Upper lobe of right lung (tissue), 1 donor: ENCODE data around the gene DNA2. TPM values are rescaled to one million over a fixed set of nuclear protein-coding genes. Genes with fewer than 3 reads are reported as not detected.
"Not testable (repeated sequence)": the region's sequence is repeated elsewhere in the genome, so short reads cannot be mapped to it uniquely, and the experiment has no call there.

Experiments used
- ATAC-seq: fragments of 200-7000 bp; cut with Tn5 transposase; one replicate; pipeline ENCODE4 v1.9.1; 2020; ENCODE audit warnings: mild to moderate bottlenecking, moderate library complexity
- DNase-seq: peaks from one replicate; pipeline ENCODE4 v3.0.0-alpha.2; 2020
- H3K27ac ChIP-seq: fragments of 200-600 bp; one replicate; pipeline ENCODE4 v1.8.0; 2022
- H3K27me3 ChIP-seq: fragments of 200-600 bp; one replicate; pipeline ENCODE4 v1.8.0; 2022; ENCODE audit warnings: mild to moderate bottlenecking
- H3K36me3 ChIP-seq: fragments of 200-600 bp; one replicate; pipeline ENCODE4 v1.8.0; 2022
- H3K4me1 ChIP-seq: fragments of 200-600 bp; one replicate; pipeline ENCODE4 v1.8.0; 2022
- H3K4me3 ChIP-seq: fragments of 200-600 bp; one replicate; pipeline ENCODE4 v1.8.0; 2022; ENCODE audit warnings: mild to moderate bottlenecking
- H3K9me3 ChIP-seq: fragments of 200-600 bp; one replicate; pipeline ENCODE4 v1.8.0; 2022
- intact Hi-C: fragments of 100-400 bp; cut with DNase I; formaldehyde crosslinking; loops from one replicate; pipeline ENCODE4 v1.11.0; 2022
- long read RNA-seq: library from polyadenylated mRNA; unstranded; transcript quantifications from one replicate; pipeline ENCODE4 v2.0.0, GENCODE V29; 2021
- total RNA-seq: library from RNA; stranded (reverse); fragmentation: NEBNext Ultra II Directional; extraction: Animal tissue kit (Norgen Biotek cat#: 25700); gene quantifications from one replicate; pipeline ENCODE4 v1.2.1, GENCODE V29; 2021
- TF ChIP-seq, protein P1 (sequence below): fragments of 200-600 bp; IDR thresholded peaks from one replicate; pipeline ENCODE4 v1.8.0; 2022; ENCODE audit warnings: antibody characterized with exemption
- donor health status: DM: no; HTN: yes; CAD: no; lungs with severe emphysema.

DNA2 gene, protein sequence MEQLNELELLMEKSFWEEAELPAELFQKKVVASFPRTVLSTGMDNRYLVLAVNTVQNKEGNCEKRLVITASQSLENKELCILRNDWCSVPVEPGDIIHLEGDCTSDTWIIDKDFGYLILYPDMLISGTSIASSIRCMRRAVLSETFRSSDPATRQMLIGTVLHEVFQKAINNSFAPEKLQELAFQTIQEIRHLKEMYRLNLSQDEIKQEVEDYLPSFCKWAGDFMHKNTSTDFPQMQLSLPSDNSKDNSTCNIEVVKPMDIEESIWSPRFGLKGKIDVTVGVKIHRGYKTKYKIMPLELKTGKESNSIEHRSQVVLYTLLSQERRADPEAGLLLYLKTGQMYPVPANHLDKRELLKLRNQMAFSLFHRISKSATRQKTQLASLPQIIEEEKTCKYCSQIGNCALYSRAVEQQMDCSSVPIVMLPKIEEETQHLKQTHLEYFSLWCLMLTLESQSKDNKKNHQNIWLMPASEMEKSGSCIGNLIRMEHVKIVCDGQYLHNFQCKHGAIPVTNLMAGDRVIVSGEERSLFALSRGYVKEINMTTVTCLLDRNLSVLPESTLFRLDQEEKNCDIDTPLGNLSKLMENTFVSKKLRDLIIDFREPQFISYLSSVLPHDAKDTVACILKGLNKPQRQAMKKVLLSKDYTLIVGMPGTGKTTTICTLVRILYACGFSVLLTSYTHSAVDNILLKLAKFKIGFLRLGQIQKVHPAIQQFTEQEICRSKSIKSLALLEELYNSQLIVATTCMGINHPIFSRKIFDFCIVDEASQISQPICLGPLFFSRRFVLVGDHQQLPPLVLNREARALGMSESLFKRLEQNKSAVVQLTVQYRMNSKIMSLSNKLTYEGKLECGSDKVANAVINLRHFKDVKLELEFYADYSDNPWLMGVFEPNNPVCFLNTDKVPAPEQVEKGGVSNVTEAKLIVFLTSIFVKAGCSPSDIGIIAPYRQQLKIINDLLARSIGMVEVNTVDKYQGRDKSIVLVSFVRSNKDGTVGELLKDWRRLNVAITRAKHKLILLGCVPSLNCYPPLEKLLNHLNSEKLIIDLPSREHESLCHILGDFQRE
- total RNA-seq, result 5.2 TPM
- long read RNA-seq, result 0 reads

DNA sequence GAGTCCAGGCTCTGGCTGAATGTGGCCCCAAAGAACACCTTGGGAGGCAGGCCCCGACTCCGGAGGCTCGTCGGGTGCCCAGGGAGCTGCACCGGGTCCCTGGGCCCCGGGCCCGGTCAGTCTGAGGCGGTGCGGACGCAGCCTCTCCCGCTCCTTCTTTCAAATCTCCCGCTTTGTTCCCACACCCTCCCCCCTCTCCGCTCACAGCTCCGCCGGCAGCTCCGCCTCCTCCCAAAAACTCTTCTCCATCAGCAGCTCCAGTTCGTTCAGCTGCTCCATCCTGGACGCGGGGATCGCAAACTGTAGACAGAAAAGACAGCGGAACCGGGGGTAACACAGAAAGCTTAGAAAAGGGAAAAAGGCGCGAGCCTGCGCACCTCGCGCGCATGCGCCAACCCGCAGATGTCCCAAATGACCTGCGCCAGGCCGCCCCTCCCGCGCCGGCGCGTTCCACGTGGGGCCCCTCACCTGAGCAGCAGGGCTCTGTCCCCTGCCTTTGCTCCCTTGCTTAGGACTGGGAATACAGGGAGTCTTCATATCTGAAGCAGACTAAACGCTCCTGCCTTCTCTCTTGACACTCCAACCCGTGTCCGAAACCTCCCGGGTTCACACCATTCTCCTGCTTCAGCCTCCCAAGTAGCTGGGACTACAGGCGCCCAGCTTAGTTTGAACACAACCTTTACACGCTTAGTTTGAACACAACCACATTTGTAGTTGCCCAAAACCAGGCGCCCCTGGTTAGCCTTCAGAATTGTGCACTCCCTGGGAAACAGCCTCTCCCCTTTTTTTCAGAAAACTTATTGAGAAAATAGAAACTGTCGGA lies at the start of gene DNA2:
TSS of gene DNA2 (minus strand) at position 388 of the 823 bp plus-strand sequence. CDS start at position 279, 109 bp downstream.
- Histone ChIP-seq H3K27me3 (no peaks in the 10 kb centered on the region), H3K36me3 (no peaks in the 10 kb centered on the region), H3K4me1 (peaks cover 11% of the 10 kb centered on the region), H3K27ac (peak within 1 kb of the TSS; percentile 17), H3K9me3 (no peaks in the 10 kb centered on the region), H3K4me3 (peak within 1 kb of the TSS; percentile 77)
- DNase-seq (peak; percentile 88), ATAC-seq (peak; percentile 91)
- intact Hi-C loops, result no loop called here
- TF ChIP-seq, protein P1, sequence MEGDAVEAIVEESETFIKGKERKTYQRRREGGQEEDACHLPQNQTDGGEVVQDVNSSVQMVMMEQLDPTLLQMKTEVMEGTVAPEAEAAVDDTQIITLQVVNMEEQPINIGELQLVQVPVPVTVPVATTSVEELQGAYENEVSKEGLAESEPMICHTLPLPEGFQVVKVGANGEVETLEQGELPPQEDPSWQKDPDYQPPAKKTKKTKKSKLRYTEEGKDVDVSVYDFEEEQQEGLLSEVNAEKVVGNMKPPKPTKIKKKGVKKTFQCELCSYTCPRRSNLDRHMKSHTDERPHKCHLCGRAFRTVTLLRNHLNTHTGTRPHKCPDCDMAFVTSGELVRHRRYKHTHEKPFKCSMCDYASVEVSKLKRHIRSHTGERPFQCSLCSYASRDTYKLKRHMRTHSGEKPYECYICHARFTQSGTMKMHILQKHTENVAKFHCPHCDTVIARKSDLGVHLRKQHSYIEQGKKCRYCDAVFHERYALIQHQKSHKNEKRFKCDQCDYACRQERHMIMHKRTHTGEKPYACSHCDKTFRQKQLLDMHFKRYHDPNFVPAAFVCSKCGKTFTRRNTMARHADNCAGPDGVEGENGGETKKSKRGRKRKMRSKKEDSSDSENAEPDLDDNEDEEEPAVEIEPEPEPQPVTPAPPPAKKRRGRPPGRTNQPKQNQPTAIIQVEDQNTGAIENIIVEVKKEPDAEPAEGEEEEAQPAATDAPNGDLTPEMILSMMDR, result no peak

DNA sequence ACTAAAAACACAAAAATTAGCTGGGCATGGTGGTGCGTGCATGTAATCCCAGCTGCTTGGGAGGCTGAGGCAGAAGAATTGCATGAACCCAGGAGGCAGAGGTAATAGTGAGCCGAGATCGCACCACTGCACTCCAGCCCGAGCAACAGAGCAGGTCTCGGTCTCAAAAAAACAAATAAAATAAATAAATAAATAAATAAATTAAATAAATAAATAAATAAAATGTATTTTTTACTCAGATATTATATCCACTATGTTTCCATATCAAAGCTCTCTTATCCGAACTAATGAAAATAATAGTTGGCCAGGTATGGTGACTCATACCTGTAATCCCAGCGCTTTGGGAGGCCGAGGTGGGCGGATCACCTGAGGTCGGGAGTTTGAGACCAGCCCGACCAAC lies 46.8 kb upstream of the DNA2 start:
- H3K27ac ChIP-seq, H3K4me1 ChIP-seq, H3K4me3 ChIP-seq, intact Hi-C loops, DNase-seq, H3K9me3 ChIP-seq, ATAC-seq, H3K27me3 ChIP-seq: not testable (repeated sequence)
- H3K36me3 ChIP-seq, result peaks cover 29% of the 10 kb centered on the region

DNA sequence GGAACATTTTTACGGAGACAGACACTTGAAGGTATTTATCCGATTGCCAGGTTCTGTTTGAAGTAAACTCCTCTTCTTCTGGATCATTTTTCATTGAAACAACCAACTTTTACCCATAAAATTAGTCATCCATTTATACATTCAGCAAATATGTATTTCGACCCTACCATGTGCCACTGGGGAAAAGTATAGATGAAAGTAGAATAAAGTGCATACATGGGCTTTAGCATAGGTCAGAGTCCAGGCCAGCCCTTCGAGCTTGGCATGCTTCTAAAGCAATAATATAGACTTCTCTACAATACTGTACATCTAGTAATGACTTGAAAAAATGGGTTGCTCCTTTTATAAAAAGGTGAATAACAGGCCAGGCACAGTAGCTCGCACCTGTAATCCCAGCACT lies 45.4 kb upstream of the DNA2 start:
- intact Hi-C loops, result no loop called here
- TF ChIP-seq, protein P1, result no peak
- no peak for ATAC-seq

DNA sequence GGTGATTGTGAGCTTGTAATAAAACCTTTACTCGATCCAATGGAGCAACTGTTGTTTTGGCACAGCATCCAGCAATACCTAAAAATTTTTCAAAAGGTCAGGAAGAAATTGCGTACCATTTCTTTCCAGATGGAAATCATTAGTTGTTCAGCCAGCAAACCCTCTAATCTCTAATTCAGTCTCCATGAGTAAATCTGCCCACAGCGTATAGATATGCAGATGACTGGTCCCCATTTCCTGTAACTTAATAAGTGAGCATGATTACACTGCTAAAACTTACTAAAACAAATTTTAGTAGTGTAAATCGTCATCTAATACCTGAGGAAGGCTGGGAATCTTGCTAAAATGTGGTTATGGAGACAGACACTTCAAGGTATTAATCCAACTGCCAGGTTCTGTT lies 45.0 kb upstream of the DNA2 start:
- H3K4me1 ChIP-seq, result no peaks in the 10 kb centered on the region
- no peak overlapping the region for H3K27ac ChIP-seq
- no peaks in the 10 kb centered on the region for H3K27me3 ChIP-seq
- H3K36me3 ChIP-seq, result peaks cover 33% of the 10 kb centered on the region
- no peak for ATAC-seq
- no peak for DNase-seq
- H3K4me3 ChIP-seq, result no peak overlapping the region
- no peaks in the 10 kb centered on the region for H3K9me3 ChIP-seq
- TF ChIP-seq, protein P1, result no peak
- intact Hi-C loops, result no loop called here

More for the DNA sequence above, 45.4 kb upstream of the DNA2 start:
- H3K27me3 ChIP-seq, result no peaks in the 10 kb centered on the region
- no peaks in the 10 kb centered on the region for H3K9me3 ChIP-seq
- H3K27ac ChIP-seq, result no peak overlapping the region
- H3K36me3 ChIP-seq, result peaks cover 37% of the 10 kb centered on the region
- DNase-seq, result no peak
- H3K4me1 ChIP-seq, result no peaks in the 10 kb centered on the region
- H3K4me3 ChIP-seq, result no peak overlapping the region

DNA sequence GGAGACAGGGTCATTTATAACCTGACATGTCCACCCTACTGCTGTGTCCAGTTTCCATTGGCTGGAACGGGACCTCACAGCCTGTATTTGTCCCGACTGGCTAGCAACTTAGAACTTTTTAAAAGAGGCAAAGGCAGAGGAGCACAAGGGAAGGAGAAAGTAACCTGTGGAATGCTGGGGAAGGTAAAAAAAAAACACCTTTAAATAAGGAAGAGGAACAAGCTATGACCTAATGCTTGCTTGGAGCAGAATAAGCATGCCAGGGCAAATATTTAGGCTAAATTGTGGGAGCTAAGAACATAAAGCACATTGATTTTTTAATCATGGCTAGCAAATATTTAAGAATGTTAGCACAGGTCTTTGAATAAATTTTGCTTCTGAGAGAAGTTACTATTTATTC lies 44.4 kb upstream of the DNA2 start:
- H3K36me3 ChIP-seq, result peaks cover 32% of the 10 kb centered on the region
- H3K27ac ChIP-seq, H3K4me3 ChIP-seq, H3K4me1 ChIP-seq, H3K9me3 ChIP-seq, DNase-seq, intact Hi-C loops, ATAC-seq, H3K27me3 ChIP-seq: not testable (repeated sequence)

DNA sequence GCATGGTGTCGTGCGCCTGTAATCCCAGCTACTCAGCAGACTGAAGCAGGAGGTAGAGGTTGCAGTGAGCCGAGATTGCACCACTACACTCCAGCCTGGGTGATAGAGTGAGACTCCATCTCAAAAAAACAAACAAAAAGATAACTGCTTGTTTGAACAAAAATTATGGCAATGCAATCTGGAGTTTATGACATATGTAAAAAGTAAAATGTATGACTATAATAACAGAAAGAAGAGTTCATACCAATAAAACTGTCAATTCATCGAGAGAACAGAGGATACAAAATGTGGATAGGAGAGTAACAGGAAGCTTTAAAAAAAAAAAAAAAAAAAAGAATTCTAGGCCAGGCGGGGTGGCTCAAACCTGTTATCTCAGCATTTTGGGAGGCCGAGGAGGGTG lies 36.3 kb upstream of the DNA2 start:
- no peak for DNase-seq
- Histone ChIP-seq H3K4me1 (no peaks in the 10 kb centered on the region), H3K36me3 (peaks cover 35% of the 10 kb centered on the region), H3K9me3 (no peaks in the 10 kb centered on the region), H3K27me3 (no peaks in the 10 kb centered on the region), H3K27ac (no peak overlapping the region), H3K4me3 (no peak overlapping the region)
- TF ChIP-seq, protein P1, result no peak
- intact Hi-C loops, result no loop called here
- no peak for ATAC-seq
